COLO829 (cell line): ENCODE data around the gene SMPD3.

Source experiments
- DNase-seq: peaks from one replicate; pipeline ENCODE4 v3.0.0; 2012; ENCODE audit warnings: low spot score

Gene SMPD3

GRCh38 chr16:68403177-68403576, 45.1 kb downstream of the SMPD3 start:
- DNase-seq: no peak

GRCh38 chr16:68402748-68403040, 45.6 kb downstream of the SMPD3 start:
- DNase-seq: no peak

- no peak for DNase-seq
Observed at GRCh38 chr16:68401871-68402747, 46.2 kb downstream of the SMPD3 start.

GRCh38 chr16:68400924-68401460, 47.3 kb downstream of the SMPD3 start:
- DNase-seq: no peak

- no peak for DNase-seq
Observed at GRCh38 chr16:68400083-68400923, 48.0 kb downstream of the SMPD3 start.

- DNase-seq: no peak
Observed at GRCh38 chr16:68399456-68399855, 48.9 kb downstream of the SMPD3 start.

- DNase-seq: no peak
Observed at GRCh38 chr16:68397710-68398201, 50.6 kb downstream of the SMPD3 start.

- DNase-seq: peak; percentile 12
Observed at GRCh38 chr16:68396481-68396880, 51.8 kb downstream of the SMPD3 start.

- DNase-seq: no peak
Observed at GRCh38 chr16:68395815-68396214, 52.5 kb downstream of the SMPD3 start.

GRCh38 chr16:68395167-68395786, 53.0 kb downstream of the SMPD3 start:
- no peak for DNase-seq

- DNase-seq: no peak
Observed at GRCh38 chr16:68393333-68393732, 55.0 kb downstream of the SMPD3 start.

- DNase-seq: no peak
Observed at GRCh38 chr16:68389750-68390371, 58.4 kb downstream of the SMPD3 start.

GRCh38 chr16:68389006-68389405, 59.3 kb downstream of the SMPD3 start:
- DNase-seq: no peak

- no peak for DNase-seq
Observed at GRCh38 chr16:68388124-68388523, 60.2 kb downstream of the SMPD3 start.

GRCh38 chr16:68387301-68387700, 61.0 kb downstream of the SMPD3 start:
- no peak for DNase-seq

GRCh38 chr16:68386628-68387027, 61.7 kb downstream of the SMPD3 start:
- no peak for DNase-seq

GRCh38 chr16:68385371-68385770, 62.9 kb downstream of the SMPD3 start:
- no peak for DNase-seq

GRCh38 chr16:68384288-68385161, 63.8 kb downstream of the SMPD3 start:
- no peak for DNase-seq

GRCh38 chr16:68383858-68384257, 64.5 kb downstream of the SMPD3 start:
- DNase-seq: no peak

- no peak for DNase-seq
Observed at GRCh38 chr16:68382296-68382718, 66.0 kb downstream of the SMPD3 start.

- DNase-seq: no peak
Observed at GRCh38 chr16:68381363-68381724, 67.0 kb downstream of the SMPD3 start.
